Adrenal gland (tissue), 5 donors: ENCODE results near the gene ZC2HC1B.

Experiments
- POLR2A ChIP-seq, 2 donors: fragments of 450-650 bp; IDR thresholded peaks; one replicate each; pipeline ENCODE4 v1.6.1; 2017; ENCODE audit warnings: antibody characterized with exemption in 2 of 2, mild to moderate bottlenecking in 2 of 2, moderate library complexity in 1 of 2
- TF ChIP-seq, protein P1 (sequence below), 6 experiments: fragments of 450-650 bp in 4 of 6; fragments of 200-600 bp in 2 of 6; sonication (generic) in 1 of 6; IDR thresholded peaks; 1 replicate in 5 of 6; 2 replicates in 1 of 6; pipeline versions ENCODE4 v1.5.1 to v1.8.0; 2016 to 2021; ENCODE audit warnings: antibody characterized with exemption in 6 of 6, mild to moderate bottlenecking in 2 of 6, moderate library complexity in 1 of 6
- donor health status: DM: no; HTN: no; CAD: no.

- TF ChIP-seq, protein P1, sequence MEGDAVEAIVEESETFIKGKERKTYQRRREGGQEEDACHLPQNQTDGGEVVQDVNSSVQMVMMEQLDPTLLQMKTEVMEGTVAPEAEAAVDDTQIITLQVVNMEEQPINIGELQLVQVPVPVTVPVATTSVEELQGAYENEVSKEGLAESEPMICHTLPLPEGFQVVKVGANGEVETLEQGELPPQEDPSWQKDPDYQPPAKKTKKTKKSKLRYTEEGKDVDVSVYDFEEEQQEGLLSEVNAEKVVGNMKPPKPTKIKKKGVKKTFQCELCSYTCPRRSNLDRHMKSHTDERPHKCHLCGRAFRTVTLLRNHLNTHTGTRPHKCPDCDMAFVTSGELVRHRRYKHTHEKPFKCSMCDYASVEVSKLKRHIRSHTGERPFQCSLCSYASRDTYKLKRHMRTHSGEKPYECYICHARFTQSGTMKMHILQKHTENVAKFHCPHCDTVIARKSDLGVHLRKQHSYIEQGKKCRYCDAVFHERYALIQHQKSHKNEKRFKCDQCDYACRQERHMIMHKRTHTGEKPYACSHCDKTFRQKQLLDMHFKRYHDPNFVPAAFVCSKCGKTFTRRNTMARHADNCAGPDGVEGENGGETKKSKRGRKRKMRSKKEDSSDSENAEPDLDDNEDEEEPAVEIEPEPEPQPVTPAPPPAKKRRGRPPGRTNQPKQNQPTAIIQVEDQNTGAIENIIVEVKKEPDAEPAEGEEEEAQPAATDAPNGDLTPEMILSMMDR (IDR thresholded peaks at IDR 0.05) = no peak
- TF ChIP-seq POLR2A (IDR thresholded peaks at IDR 0.05) = no peak
Observed at GRCh38 chr6:143965503-143966171, 101.4 kb downstream of the ZC2HC1B start.
